Loucy (cell line): ENCODE measurements around the gene ARHGAP10.

ENCODE experiments used
- CTCF ChIP-seq: fragments of 200-600 bp; sonication (generic); conservative IDR thresholded peaks from 2 replicates; pipeline ENCODE4 v1.5.1; 2014; ENCODE audit warnings: mild to moderate bottlenecking, antibody characterized with exemption, low read length
- EZH2phosphoT487 ChIP-seq: fragments of 200-600 bp; IDR thresholded peaks from 2 replicates; pipeline ENCODE4 v1.6.1; 2018; ENCODE audit warnings: antibody characterized with exemption, mild to moderate bottlenecking, moderate library complexity, borderline replicate concordance

- no peak for TF ChIP-seq CTCF
- TF ChIP-seq EZH2phosphoT487: no peak
Observed at GRCh38 chr4:148029781-148030180, 297.9 kb downstream of the ARHGAP10 start.
